ENCODE results near the gene CECR2. TPM values are rescaled to one million over a fixed set of nuclear protein-coding genes. Genes with fewer than 3 reads are reported as not detected.

CECR2 gene
- total and polyA plus RNA-seq, 2 experiments from 2014 or later = 4.6 to 32.3 TPM

GRCh38 chr22:17540481-17540880 lies 171.2 kb downstream of the CECR2 start:
- Histone ChIP-seq H3K36me3 (peaks cover 60% of the 10 kb centered on the region), H3K9me3 (ENCODE audit: low read depth) (no peaks in the 10 kb centered on the region), H3K27me3 (no peaks in the 10 kb centered on the region), H3K4me1 (ENCODE audit: low read depth) (no peaks in the 10 kb centered on the region), H3K4me3 (no peak overlapping the region), H3K27ac (no peak overlapping the region)
- DNase-seq (ENCODE audit: low read depth in 1 of 2, low spot score in 1 of 2) = no peak
- no peak for TF ChIP-seq CTCF (IDR thresholded peaks at IDR 0.05; ENCODE audit: low read depth, low read length)

- H3K36me3 ChIP-seq = peaks cover 60% of the 10 kb centered on the region
- no peaks in the 10 kb centered on the region for H3K27me3 ChIP-seq
- H3K9me3 ChIP-seq (ENCODE audit: low read depth) = no peaks in the 10 kb centered on the region
- H3K4me1 ChIP-seq (ENCODE audit: low read depth) = no peaks in the 10 kb centered on the region
- no peak for TF ChIP-seq CTCF (IDR thresholded peaks at IDR 0.05; ENCODE audit: low read depth, low read length)
- DNase-seq (ENCODE audit: low read depth in 1 of 2, low spot score in 1 of 2) = no peak
- H3K4me3 ChIP-seq = no peak overlapping the region
- no peak overlapping the region for H3K27ac ChIP-seq
These were observed 172.2 kb downstream of the CECR2 start for GRCh38 chr22:17541476-17541875.

GRCh38 chr22:17542452-17542851 lies 173.2 kb downstream of the CECR2 start:
- Histone ChIP-seq H3K27ac (no peak overlapping the region), H3K27me3 (no peaks in the 10 kb centered on the region), H3K9me3 (ENCODE audit: low read depth) (no peaks in the 10 kb centered on the region), H3K36me3 (peaks cover 54% of the 10 kb centered on the region), H3K4me1 (ENCODE audit: low read depth) (no peaks in the 10 kb centered on the region), H3K4me3 (no peak overlapping the region)
- TF ChIP-seq CTCF (IDR thresholded peaks at IDR 0.05; ENCODE audit: low read depth, low read length) = no peak
- DNase-seq (ENCODE audit: low read depth in 1 of 2, low spot score in 1 of 2) = no peak

GRCh38 chr22:17548010-17548755 lies 178.9 kb downstream of the CECR2 start:
- no peaks in the 10 kb centered on the region for H3K4me1 ChIP-seq (ENCODE audit: low read depth)
- DNase-seq (ENCODE audit: low read depth in 1 of 2, low spot score in 1 of 2) = no peak
- no peak for TF ChIP-seq CTCF (IDR thresholded peaks at IDR 0.05; ENCODE audit: low read depth, low read length)
- H3K27me3 ChIP-seq = no peaks in the 10 kb centered on the region
- H3K9me3 ChIP-seq (ENCODE audit: low read depth) = no peaks in the 10 kb centered on the region
- no peak overlapping the region for H3K4me3 ChIP-seq
- peaks cover 40% of the 10 kb centered on the region for H3K36me3 ChIP-seq
- no peak overlapping the region for H3K27ac ChIP-seq

GRCh38 chr22:17548756-17549035 lies 179.4 kb downstream of the CECR2 start:
- no peak for DNase-seq (ENCODE audit: low read depth in 1 of 2, low spot score in 1 of 2)
- peaks cover 40% of the 10 kb centered on the region for H3K36me3 ChIP-seq
- H3K27me3 ChIP-seq = no peaks in the 10 kb centered on the region
- H3K4me3 ChIP-seq = no peak overlapping the region
- H3K9me3 ChIP-seq (ENCODE audit: low read depth) = no peaks in the 10 kb centered on the region
- no peak overlapping the region for H3K27ac ChIP-seq
- no peak for TF ChIP-seq CTCF (IDR thresholded peaks at IDR 0.05; ENCODE audit: low read depth, low read length)
- H3K4me1 ChIP-seq (ENCODE audit: low read depth) = no peaks in the 10 kb centered on the region

All from cardiac muscle cell (in vitro differentiated cells and primary cell).